Left lung (tissue), 10 donors: ENCODE results near the gene PRKAR2A. TPM values are rescaled to one million over a fixed set of nuclear protein-coding genes. Genes with fewer than 3 reads are reported as not detected.
"Not testable (repeated sequence)": the region's sequence is repeated elsewhere in the genome, so short reads cannot be mapped to it uniquely, and the experiment has no call there.

Source experiments
- ATAC-seq: fragments of 200-7000 bp; cut with Tn5 transposase; one replicate; pipeline ENCODE4 v1.9.1; 2020; ENCODE audit warnings: moderate library complexity
- DNase-seq, 4 donors: peaks; one replicate each; pipeline ENCODE4 v3.0.0-alpha.2; 2013 to 2020
- H3K27ac ChIP-seq, 2 donors: fragments of 200-600 bp; sonication (generic) in 1 of 2; one replicate each; pipeline versions ENCODE4 v1.5.0 to v1.8.0; 2020 to 2021
- H3K27me3 ChIP-seq, 2 donors: fragments of 200-600 bp; sonication (generic) in 1 of 2; one replicate each; pipeline versions ENCODE4 v1.5.0 to v1.8.0; 2020 to 2021
- H3K36me3 ChIP-seq, 2 donors: fragments of 200-600 bp; sonication (generic) in 1 of 2; one replicate each; pipeline versions ENCODE4 v1.5.0 to v1.8.0; 2020 to 2021
- H3K4me1 ChIP-seq, 2 donors: fragments of 200-600 bp; one replicate each; pipeline ENCODE4 v1.8.0; 2021
- H3K4me3 ChIP-seq, 2 donors: fragments of 200-600 bp; sonication (generic) in 1 of 2; one replicate each; pipeline versions ENCODE4 v1.5.0 to v1.8.0; 2020 to 2021; ENCODE audit warnings: mild to moderate bottlenecking in 1 of 2
- H3K9me3 ChIP-seq, 2 donors: fragments of 200-600 bp; sonication (generic) in 1 of 2; one replicate each; pipeline versions ENCODE4 v1.5.0 to v1.8.0; 2020 to 2021
- CTCF ChIP-seq, 2 donors: fragments of 200-600 bp; sonication (generic) in 1 of 2; IDR thresholded peaks; one replicate each; pipeline versions ENCODE4 v1.5.0 to v1.8.0; 2021; ENCODE audit warnings: antibody characterized with exemption in 2 of 2
- intact Hi-C, 2 donors: fragments of 100-400 bp; cut with DNase I; formaldehyde crosslinking; loops; one replicate each; pipeline versions ENCODE4 v1.11.2 to v1.14.2; 2022
- polyA plus RNA-seq, 6 donors: library from polyadenylated mRNA; unstranded; fragments of 120-200 nt; gene quantifications; one replicate each; pipeline ENCODE4 v1.2.1, GENCODE V29; 2013; ENCODE audit not compliant: insufficient read length in 6 of 6
- total RNA-seq, 2 donors: library from RNA; stranded (reverse); fragmentation: NEBNext Ultra II Directional; extraction: Animal tissue kit (Norgen Biotek cat#: 25700); gene quantifications; one replicate each; pipeline ENCODE4 v1.2.1, GENCODE V29; 2021
- donor health status: DM: no; HTN: yes; CAD: no.
- donor health status: DM: no; HTN: no; CAD: no.

PRKAR2A gene
- total and polyA plus RNA-seq, 8 donors = 29.4 to 58.1 (median 34.6) TPM

DNA sequence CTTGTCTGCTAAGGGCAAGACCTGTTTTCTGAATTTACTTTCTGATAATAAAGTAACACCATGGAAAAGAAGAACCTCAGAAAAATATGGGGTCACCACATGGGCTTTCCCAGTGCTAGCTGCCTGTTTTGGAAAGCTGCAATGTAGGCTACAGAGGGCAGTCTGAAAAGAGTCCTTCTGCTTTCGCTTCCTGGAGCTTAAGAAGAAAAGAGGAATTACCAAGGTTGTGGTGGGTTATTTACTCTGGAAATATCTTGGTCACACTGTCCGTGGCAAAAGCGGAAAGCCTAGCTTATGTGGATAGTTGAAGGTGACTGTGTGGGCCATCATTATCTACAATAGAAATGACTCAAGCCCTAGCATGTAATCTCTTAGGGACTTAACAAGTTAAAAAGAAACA, 98.9 kb downstream of the PRKAR2A start:
- no peaks in the 10 kb centered on the region for H3K9me3 ChIP-seq
- H3K4me3 ChIP-seq = no peak overlapping the region
- H3K27ac ChIP-seq = no peak overlapping the region
- no peak for TF ChIP-seq CTCF (IDR thresholded peaks at IDR 0.05)
- intact Hi-C loops = no loop called here
- H3K4me1 ChIP-seq = peaks cover 0 to 6% of the 10 kb centered on the region in 2 donors
- DNase-seq = no peak
- no peaks in the 10 kb centered on the region for H3K27me3 ChIP-seq
- peak; percentile 74 for ATAC-seq
- peaks cover 0 to 52% of the 10 kb centered on the region in 2 donors for H3K36me3 ChIP-seq

DNA sequence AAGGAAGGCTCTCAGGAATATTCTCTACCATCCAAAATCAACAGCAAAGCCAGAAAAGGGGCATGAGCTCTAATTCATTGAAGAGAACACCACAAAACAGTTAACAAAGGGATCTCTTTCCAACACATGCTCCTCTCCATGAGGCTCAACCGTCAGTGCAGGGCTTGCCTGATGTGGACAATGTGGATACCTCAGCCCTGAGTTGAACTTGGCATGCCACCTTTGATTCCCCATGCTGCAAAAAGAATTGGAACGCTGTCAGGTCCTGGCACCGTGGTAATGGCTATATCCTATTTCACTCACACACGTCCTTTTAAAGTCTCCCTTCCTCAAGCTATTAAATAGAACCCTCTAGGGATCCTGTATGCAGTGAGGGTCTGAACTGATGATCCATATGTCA, 100.0 kb downstream of the PRKAR2A start:
- no peak for TF ChIP-seq CTCF (IDR thresholded peaks at IDR 0.05)
- no peaks in the 10 kb centered on the region for H3K9me3 ChIP-seq
- H3K36me3 ChIP-seq = peaks cover 0 to 51% of the 10 kb centered on the region in 2 donors
- no peak overlapping the region for H3K4me3 ChIP-seq
- H3K27me3 ChIP-seq = no peaks in the 10 kb centered on the region
- no peak overlapping the region for H3K27ac ChIP-seq
- H3K4me1 ChIP-seq = peaks cover 0 to 6% of the 10 kb centered on the region in 2 donors
- DNase-seq (no peak), ATAC-seq (no peak)
- intact Hi-C loops = no loop called here

- intact Hi-C loops = no loop called here
- TF ChIP-seq CTCF (IDR thresholded peaks at IDR 0.05) = no peak
- no peak overlapping the region for H3K4me3 ChIP-seq
- H3K36me3 ChIP-seq = peaks cover 0 to 45% of the 10 kb centered on the region in 2 donors
- H3K27me3 ChIP-seq = no peaks in the 10 kb centered on the region
- H3K4me1 ChIP-seq = peaks cover 0 to 6% of the 10 kb centered on the region in 2 donors
- no peak overlapping the region for H3K27ac ChIP-seq
- DNase-seq = no peak
- no peak for ATAC-seq
- H3K9me3 ChIP-seq = no peaks in the 10 kb centered on the region
Measured at GRCh38 chr3:48747015-48747615, 100.6 kb downstream of the PRKAR2A start.

GRCh38 chr3:48743773-48744172, 103.9 kb downstream of the PRKAR2A start:
- H3K27me3 ChIP-seq = no peaks in the 10 kb centered on the region
- no peak for TF ChIP-seq CTCF (IDR thresholded peaks at IDR 0.05)
- H3K4me1 ChIP-seq = peaks cover 11 to 25% of the 10 kb centered on the region in 2 donors
- no peak overlapping the region for H3K4me3 ChIP-seq
- no peak overlapping the region for H3K27ac ChIP-seq
- ATAC-seq (no peak), DNase-seq (no peak)
- no peaks in the 10 kb centered on the region for H3K9me3 ChIP-seq
- peaks cover 0 to 16% of the 10 kb centered on the region in 2 donors for H3K36me3 ChIP-seq
- intact Hi-C loops = no loop called here

- H3K4me3 ChIP-seq, H3K27me3 ChIP-seq, DNase-seq, H3K9me3 ChIP-seq, H3K36me3 ChIP-seq, intact Hi-C loops, H3K27ac ChIP-seq, ATAC-seq: not testable (repeated sequence)
- H3K4me1 ChIP-seq = peaks cover 14 to 34% of the 10 kb centered on the region in 2 donors
Measured at GRCh38 chr3:48741226-48741625, 106.4 kb downstream of the PRKAR2A start.
